ENCODE data around the gene BAIAP3.

DNA sequence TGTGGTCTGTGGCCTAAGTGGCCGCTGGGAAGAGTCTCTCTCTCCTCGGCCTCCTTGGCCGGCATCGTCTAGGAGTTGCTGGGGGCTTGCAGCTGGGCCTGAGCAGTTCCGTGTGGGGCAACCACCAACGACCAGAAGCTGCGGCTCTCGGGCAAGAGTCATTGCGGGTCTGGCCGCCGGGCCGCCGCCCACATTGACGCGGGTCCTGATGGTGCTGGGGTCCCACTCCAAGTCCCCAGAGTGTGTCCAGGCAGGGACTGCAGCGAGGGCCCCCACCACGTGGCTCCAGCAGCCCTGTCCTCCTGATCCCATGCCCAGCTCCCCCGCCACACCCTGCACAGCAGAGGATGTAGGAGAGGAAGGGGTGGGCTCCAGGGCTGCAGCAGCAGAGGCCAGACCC lies 50.1 kb downstream of the BAIAP3 start:
- TF ChIP-seq, protein P1, sequence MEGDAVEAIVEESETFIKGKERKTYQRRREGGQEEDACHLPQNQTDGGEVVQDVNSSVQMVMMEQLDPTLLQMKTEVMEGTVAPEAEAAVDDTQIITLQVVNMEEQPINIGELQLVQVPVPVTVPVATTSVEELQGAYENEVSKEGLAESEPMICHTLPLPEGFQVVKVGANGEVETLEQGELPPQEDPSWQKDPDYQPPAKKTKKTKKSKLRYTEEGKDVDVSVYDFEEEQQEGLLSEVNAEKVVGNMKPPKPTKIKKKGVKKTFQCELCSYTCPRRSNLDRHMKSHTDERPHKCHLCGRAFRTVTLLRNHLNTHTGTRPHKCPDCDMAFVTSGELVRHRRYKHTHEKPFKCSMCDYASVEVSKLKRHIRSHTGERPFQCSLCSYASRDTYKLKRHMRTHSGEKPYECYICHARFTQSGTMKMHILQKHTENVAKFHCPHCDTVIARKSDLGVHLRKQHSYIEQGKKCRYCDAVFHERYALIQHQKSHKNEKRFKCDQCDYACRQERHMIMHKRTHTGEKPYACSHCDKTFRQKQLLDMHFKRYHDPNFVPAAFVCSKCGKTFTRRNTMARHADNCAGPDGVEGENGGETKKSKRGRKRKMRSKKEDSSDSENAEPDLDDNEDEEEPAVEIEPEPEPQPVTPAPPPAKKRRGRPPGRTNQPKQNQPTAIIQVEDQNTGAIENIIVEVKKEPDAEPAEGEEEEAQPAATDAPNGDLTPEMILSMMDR (IDR thresholded peaks at IDR 0.05; ENCODE audit: borderline replicate concordance, extremely low read depth, low read length, poor library complexity, severe bottlenecking) = no peak
- no peak for TF ChIP-seq EZH2 (IDR thresholded peaks at IDR 0.05; ENCODE audit: borderline replicate concordance, low read depth, low read length, severe bottlenecking)
